Activated B cell treated with CpG ODN at 0.5 μM for 24 hours (primary cell): ENCODE data around the gene SALL2. TPM values are rescaled to one million over a fixed set of nuclear protein-coding genes. Genes with fewer than 3 reads are reported as not detected.

Source experiments
- ATAC-seq: fragments of 200-7000 bp; cut with Tn5 transposase; one replicate; pipeline ENCODE4 v1.10.0; 2021; ENCODE audit warnings: low read depth, mild to moderate bottlenecking, moderate library complexity
- CTCF ChIA-PET: fragments of 350-600 bp; sonication (Branson Sonifier 250); formaldehyde crosslinking; loops from one replicate; lab custom pipeline; 2021; ENCODE audit warnings: antibody characterized with exemption; lab: Charles Lee
- POLR2A ChIA-PET: fragments of 350-600 bp; sonication (Branson Sonifier 250); formaldehyde crosslinking; loops from one replicate; lab custom pipeline; 2021; ENCODE audit warnings: antibody characterized with exemption; lab: Charles Lee
- DNase-seq: peaks from one replicate; pipeline ENCODE4 v3.0.0; 2022
- H3K27ac Mint-ChIP-seq: one replicate; pipeline ENCODE4 v1.8.0; 2020; ENCODE audit warnings: mixed read lengths
- H3K27me3 Mint-ChIP-seq: one replicate; pipeline ENCODE4 v1.8.0; 2021; ENCODE audit warnings: mixed read lengths
- H3K36me3 Mint-ChIP-seq: one replicate; pipeline ENCODE4 v1.8.0; 2021; ENCODE audit warnings: low read depth, mixed read lengths
- H3K4me1 Mint-ChIP-seq: one replicate; pipeline ENCODE4 v1.8.0; 2021; ENCODE audit warnings: mixed read lengths
- H3K4me3 Mint-ChIP-seq: one replicate; pipeline ENCODE4 v1.8.0; 2020; ENCODE audit warnings: mild to moderate bottlenecking, mixed read lengths
- H3K9me3 Mint-ChIP-seq: one replicate; pipeline ENCODE4 v1.8.0; 2020; ENCODE audit warnings: mixed read lengths
- intact Hi-C: fragments of 100-400 bp; cut with micrococcal nuclease; formaldehyde crosslinking; loops from one replicate; pipeline ENCODE4 v1.15.1; 2024
- total RNA-seq: library from RNA; stranded (reverse); gene quantifications from 2 replicates; pipeline ENCODE4 v1.2.3, GENCODE V29; 2022
- TF ChIP-seq, protein P1 (sequence below): fragments of 200-600 bp; IDR thresholded peaks from one replicate; pipeline ENCODE4 v1.8.0; 2022; ENCODE audit warnings: antibody characterized with exemption, mild to moderate bottlenecking

SALL2 gene
- total RNA-seq, 1 donor from 2014 or later = 0.24 TPM

GRCh38 chr14:21535545-21536417 is 9.6 kb upstream of the SALL2 start:
- H3K4me3 Mint-ChIP-seq = no peak overlapping the region
- no peaks in the 10 kb centered on the region for H3K9me3 Mint-ChIP-seq
- TF ChIP-seq, protein P1, sequence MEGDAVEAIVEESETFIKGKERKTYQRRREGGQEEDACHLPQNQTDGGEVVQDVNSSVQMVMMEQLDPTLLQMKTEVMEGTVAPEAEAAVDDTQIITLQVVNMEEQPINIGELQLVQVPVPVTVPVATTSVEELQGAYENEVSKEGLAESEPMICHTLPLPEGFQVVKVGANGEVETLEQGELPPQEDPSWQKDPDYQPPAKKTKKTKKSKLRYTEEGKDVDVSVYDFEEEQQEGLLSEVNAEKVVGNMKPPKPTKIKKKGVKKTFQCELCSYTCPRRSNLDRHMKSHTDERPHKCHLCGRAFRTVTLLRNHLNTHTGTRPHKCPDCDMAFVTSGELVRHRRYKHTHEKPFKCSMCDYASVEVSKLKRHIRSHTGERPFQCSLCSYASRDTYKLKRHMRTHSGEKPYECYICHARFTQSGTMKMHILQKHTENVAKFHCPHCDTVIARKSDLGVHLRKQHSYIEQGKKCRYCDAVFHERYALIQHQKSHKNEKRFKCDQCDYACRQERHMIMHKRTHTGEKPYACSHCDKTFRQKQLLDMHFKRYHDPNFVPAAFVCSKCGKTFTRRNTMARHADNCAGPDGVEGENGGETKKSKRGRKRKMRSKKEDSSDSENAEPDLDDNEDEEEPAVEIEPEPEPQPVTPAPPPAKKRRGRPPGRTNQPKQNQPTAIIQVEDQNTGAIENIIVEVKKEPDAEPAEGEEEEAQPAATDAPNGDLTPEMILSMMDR = no peak
- no peak overlapping the region for H3K27ac Mint-ChIP-seq
- ChIA-PET POLR2A (no interaction called here), CTCF (no interaction called here)
- H3K4me1 Mint-ChIP-seq = peaks cover 13% of the 10 kb centered on the region
- H3K27me3 Mint-ChIP-seq = peaks cover 57% of the 10 kb centered on the region
- no peak for ATAC-seq
- intact Hi-C loops = no loop called here
- H3K36me3 Mint-ChIP-seq = no peaks in the 10 kb centered on the region
- DNase-seq = no peak

DNA sequence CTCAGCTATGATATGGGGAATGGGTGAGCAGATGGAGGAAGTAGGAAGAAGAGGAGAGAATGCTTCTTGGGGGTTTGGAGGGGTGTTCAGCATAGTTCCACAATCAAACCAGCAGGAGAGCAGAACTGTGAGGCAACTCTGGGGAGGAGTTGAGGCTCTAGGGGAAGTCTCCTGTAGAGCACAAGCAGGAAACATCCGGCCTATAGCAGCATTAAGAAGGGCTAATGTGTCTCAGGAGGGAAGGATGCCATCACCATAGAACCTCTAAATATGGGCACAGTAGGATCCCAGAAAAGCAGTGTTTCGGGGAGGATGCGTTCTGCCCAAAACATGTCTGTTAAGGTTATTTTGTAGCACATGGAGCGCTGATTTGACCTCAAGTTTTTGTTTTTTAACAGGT is 8.4 kb upstream of the SALL2 start:
- H3K9me3 Mint-ChIP-seq = no peaks in the 10 kb centered on the region
- H3K27me3 Mint-ChIP-seq = peaks cover 54% of the 10 kb centered on the region
- no peak for ATAC-seq
- H3K4me3 Mint-ChIP-seq = no peak overlapping the region
- no peaks in the 10 kb centered on the region for H3K36me3 Mint-ChIP-seq
- peaks cover 13% of the 10 kb centered on the region for H3K4me1 Mint-ChIP-seq
- H3K27ac Mint-ChIP-seq = no peak overlapping the region
- ChIA-PET POLR2A (no interaction called here), CTCF (no interaction called here)
- TF ChIP-seq, protein P1 = no peak
- intact Hi-C loops = no loop called here
- DNase-seq = no peak

GRCh38 chr14:21533294-21533693 is 7.1 kb upstream of the SALL2 start:
- Mint-ChIP-seq H3K36me3 (no peaks in the 10 kb centered on the region), H3K9me3 (no peaks in the 10 kb centered on the region), H3K27me3 (peaks cover 41% of the 10 kb centered on the region), H3K4me3 (no peak overlapping the region), H3K4me1 (peaks cover 13% of the 10 kb centered on the region), H3K27ac (no peak overlapping the region)
- ChIA-PET POLR2A (no interaction called here), CTCF (no interaction called here)
- no peak for ATAC-seq
- intact Hi-C loops = no loop called here
- DNase-seq = no peak
- TF ChIP-seq, protein P1 = no peak

- intact Hi-C loops = no loop called here
- peaks cover 22% of the 10 kb centered on the region for H3K27me3 Mint-ChIP-seq
- ATAC-seq (no peak), DNase-seq (no peak)
- no peaks in the 10 kb centered on the region for H3K9me3 Mint-ChIP-seq
- H3K4me3 Mint-ChIP-seq = no peak overlapping the region
- TF ChIP-seq, protein P1 = no peak
- H3K36me3 Mint-ChIP-seq = no peaks in the 10 kb centered on the region
- H3K27ac Mint-ChIP-seq = no peak overlapping the region
- peaks cover 10% of the 10 kb centered on the region for H3K4me1 Mint-ChIP-seq
- ChIA-PET CTCF (no interaction called here), POLR2A (no interaction called here)
These were observed 3.4 kb upstream of the SALL2 start for GRCh38 chr14:21529515-21529914.

DNA sequence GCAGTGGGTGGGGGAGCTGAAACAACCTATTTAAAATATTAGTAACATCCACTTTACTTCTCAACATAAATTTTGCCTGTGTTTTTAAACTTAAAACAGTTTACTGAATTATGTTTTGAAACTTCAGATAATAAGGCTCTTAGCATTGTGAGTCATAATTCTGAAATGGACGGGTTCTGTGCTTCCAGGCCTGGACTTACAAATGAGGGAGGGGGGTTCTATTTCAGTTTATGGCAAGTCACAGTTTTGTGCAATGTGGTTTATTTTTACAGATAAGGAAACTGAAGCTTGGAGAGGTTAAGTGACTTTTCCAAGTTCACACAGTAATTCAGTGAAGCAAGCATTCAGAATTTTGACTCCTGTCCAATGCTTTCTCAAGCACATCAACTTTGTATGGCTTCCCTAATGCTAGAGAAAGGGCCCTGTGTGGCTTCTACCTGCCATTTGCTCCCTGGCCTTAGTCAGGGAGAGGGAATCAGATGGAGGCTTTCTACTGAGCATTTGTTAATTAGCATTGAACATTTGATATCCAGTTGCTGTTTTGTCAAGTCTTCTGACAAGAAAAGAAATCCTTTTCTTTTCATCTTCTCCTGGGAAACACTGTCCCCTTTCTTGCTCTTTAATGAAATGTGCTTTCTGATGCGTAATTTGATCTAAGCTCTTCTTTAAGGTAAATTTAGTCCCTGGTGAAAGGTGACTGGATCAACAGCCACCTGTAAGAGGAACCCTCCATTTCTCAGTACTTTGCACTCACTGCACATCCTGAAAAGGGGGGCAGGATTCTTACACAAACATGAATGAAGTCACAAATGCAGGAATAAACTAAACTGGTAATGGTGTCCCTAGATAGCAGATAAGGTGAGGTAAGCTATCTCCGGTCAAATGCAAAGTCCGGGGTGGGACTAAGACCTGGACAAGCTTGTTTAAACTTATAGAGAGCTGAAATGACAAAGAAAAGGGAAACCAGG is 2.5 kb upstream of the SALL2 start:
- Mint-ChIP-seq H3K4me1 (peaks cover 10% of the 10 kb centered on the region), H3K27me3 (peaks cover 17% of the 10 kb centered on the region), H3K27ac (no peak overlapping the region), H3K4me3 (no peak overlapping the region), H3K36me3 (no peaks in the 10 kb centered on the region), H3K9me3 (no peaks in the 10 kb centered on the region)
- ChIA-PET CTCF (no interaction called here), POLR2A (no interaction called here)
- no peak for ATAC-seq
- DNase-seq = no peak
- intact Hi-C loops = no loop called here
- TF ChIP-seq, protein P1 = no peak
